ENCODE results near the gene ARL13A.
"Not testable (repeated sequence)": the region's sequence is repeated elsewhere in the genome, so short reads cannot be mapped to it uniquely, and the experiment has no call there.

Gene ARL13A

GRCh38 chrX:100980608-100981497, 11.3 kb downstream of the ARL13A start:
- no peak overlapping the region for H3K4me3 ChIP-seq
- no peak overlapping the region for H3K27ac ChIP-seq

- not testable (repeated sequence) for H3K27ac ChIP-seq, H3K4me3 ChIP-seq
These were observed 12.0 kb downstream of the ARL13A start for GRCh38 chrX:100981498-100981845.

GRCh38 chrX:100984818-100985217, 15.3 kb downstream of the ARL13A start:
- H3K27ac ChIP-seq = no peak overlapping the region
- no peak overlapping the region for H3K4me3 ChIP-seq

- Histone ChIP-seq H3K4me3 (no peak overlapping the region), H3K27ac (no peak overlapping the region)
These were observed 20.6 kb downstream of the ARL13A start for GRCh38 chrX:100990139-100990538.

- peak overlapping the region in 4 of 21 experiments; percentile 14 to 45 (median 32) for H3K27ac ChIP-seq
- H3K4me3 ChIP-seq = no peak overlapping the region
These were observed 25.1 kb downstream of the ARL13A start for GRCh38 chrX:100994352-100995281.

- H3K4me3 ChIP-seq = no peak overlapping the region
- H3K27ac ChIP-seq = peak overlapping the region in 1 of 21 experiments; percentile 25
These were observed 26.0 kb downstream of the ARL13A start for GRCh38 chrX:100995469-100995868.

- Histone ChIP-seq H3K27ac (no peak overlapping the region), H3K4me3 (no peak overlapping the region)
These were observed 29.9 kb downstream of the ARL13A start for GRCh38 chrX:100999451-100999850.

GRCh38 chrX:101009090-101009489, 39.6 kb downstream of the ARL13A start:
- Histone ChIP-seq H3K4me3 (no peak overlapping the region), H3K27ac (no peak overlapping the region)

- H3K4me3 ChIP-seq, H3K27ac ChIP-seq: not testable (repeated sequence)
These were observed 42.5 kb downstream of the ARL13A start for GRCh38 chrX:101012031-101012430.

- H3K27ac ChIP-seq = no peak overlapping the region
- no peak overlapping the region for H3K4me3 ChIP-seq
These were observed 52.5 kb downstream of the ARL13A start for GRCh38 chrX:101022020-101022419.

- H3K27ac ChIP-seq = no peak overlapping the region
- no peak overlapping the region for H3K4me3 ChIP-seq
These were observed 55.6 kb downstream of the ARL13A start for GRCh38 chrX:101025126-101025525.

GRCh38 chrX:101028562-101028961, 59.1 kb downstream of the ARL13A start:
- H3K27ac ChIP-seq = no peak overlapping the region
- no peak overlapping the region for H3K4me3 ChIP-seq

GRCh38 chrX:101029665-101030064, 60.2 kb downstream of the ARL13A start:
- H3K4me3 ChIP-seq = no peak overlapping the region
- no peak overlapping the region for H3K27ac ChIP-seq

GRCh38 chrX:101037231-101037630, 67.7 kb downstream of the ARL13A start:
- Histone ChIP-seq H3K4me3 (no peak overlapping the region), H3K27ac (no peak overlapping the region)

- H3K27ac ChIP-seq = no peak overlapping the region
- no peak overlapping the region for H3K4me3 ChIP-seq
These were observed 70.7 kb downstream of the ARL13A start for GRCh38 chrX:101040197-101040596.

All from skin epidermis (tissue), 12 donors.